Measurements from ENCODE around the gene CD27. TPM values are rescaled to one million over a fixed set of nuclear protein-coding genes. Genes with fewer than 3 reads are reported as not detected.
A peak's percentile ranks its signal among the peaks of the same experiment; 100 is the strongest.
"Not testable (repeated sequence)": the region's sequence is repeated elsewhere in the genome, so short reads cannot be mapped to it uniquely, and the experiment has no call there.

Gene CD27
- total RNA-seq, 1 donor from 2014 or later = not detected

- Mint-ChIP-seq H3K4me1 (ENCODE audit: low read depth, unreplicated experiment) (peaks cover 13% of the 10 kb centered on the region), H3K27me3 (ENCODE audit: unreplicated experiment) (peaks cover 5% of the 10 kb centered on the region), H3K9me3 (ENCODE audit: unreplicated experiment) (peaks cover 3% of the 10 kb centered on the region), H3K27ac (ENCODE audit: unreplicated experiment) (peak overlapping the region; percentile 56), H3K36me3 (ENCODE audit: unreplicated experiment) (no peaks in the 10 kb centered on the region), H3K4me3 (ENCODE audit: unreplicated experiment) (peak overlapping the region; percentile 94)
- DNase-seq = no peak
- no peak for TF ChIP-seq CTCF (IDR thresholded peaks at IDR 0.05; ENCODE audit: partially characterized antibody, unreplicated experiment)
Measured at GRCh38 chr12:6494258-6494743, 49.5 kb downstream of the CD27 start.

- H3K36me3 Mint-ChIP-seq (ENCODE audit: unreplicated experiment) = no peaks in the 10 kb centered on the region
- no peak overlapping the region for H3K27ac Mint-ChIP-seq (ENCODE audit: unreplicated experiment)
- peaks cover 13% of the 10 kb centered on the region for H3K4me1 Mint-ChIP-seq (ENCODE audit: low read depth, unreplicated experiment)
- no peak for DNase-seq
- peak overlapping the region; percentile 94 for H3K4me3 Mint-ChIP-seq (ENCODE audit: unreplicated experiment)
- no peak for TF ChIP-seq CTCF (IDR thresholded peaks at IDR 0.05; ENCODE audit: partially characterized antibody, unreplicated experiment)
- peaks cover 5% of the 10 kb centered on the region for H3K27me3 Mint-ChIP-seq (ENCODE audit: unreplicated experiment)
- H3K9me3 Mint-ChIP-seq (ENCODE audit: unreplicated experiment) = peaks cover 3% of the 10 kb centered on the region
Measured at GRCh38 chr12:6494968-6495367, 50.2 kb downstream of the CD27 start.

GRCh38 chr12:6497291-6497690 is 52.5 kb downstream of the CD27 start:
- H3K27me3 Mint-ChIP-seq (ENCODE audit: unreplicated experiment); H3K36me3 Mint-ChIP-seq (ENCODE audit: unreplicated experiment); H3K27ac Mint-ChIP-seq (ENCODE audit: unreplicated experiment); H3K9me3 Mint-ChIP-seq (ENCODE audit: unreplicated experiment); H3K4me3 Mint-ChIP-seq (ENCODE audit: unreplicated experiment); DNase-seq: not testable (repeated sequence)
- peaks cover 11% of the 10 kb centered on the region for H3K4me1 Mint-ChIP-seq (ENCODE audit: low read depth, unreplicated experiment)

- Mint-ChIP-seq H3K27ac (ENCODE audit: unreplicated experiment) (no peak overlapping the region), H3K27me3 (ENCODE audit: unreplicated experiment) (no peaks in the 10 kb centered on the region), H3K36me3 (ENCODE audit: unreplicated experiment) (no peaks in the 10 kb centered on the region), H3K4me3 (ENCODE audit: unreplicated experiment) (no peak overlapping the region), H3K4me1 (ENCODE audit: low read depth, unreplicated experiment) (no peaks in the 10 kb centered on the region), H3K9me3 (ENCODE audit: unreplicated experiment) (no peaks in the 10 kb centered on the region)
- DNase-seq = no peak
- no peak for TF ChIP-seq CTCF (IDR thresholded peaks at IDR 0.05; ENCODE audit: partially characterized antibody, unreplicated experiment)
Measured at GRCh38 chr12:6500466-6500865, 55.7 kb downstream of the CD27 start.

Other genes with a start within 250 kb of the CD27 start
- 17.6 TPM for gene CD9, start 244.6 kb upstream of the CD27 start, total RNA-seq (ENCODE audit: unreplicated experiment)
- not detected for gene PLEKHG6, start 134.3 kb upstream of the CD27 start, total RNA-seq (ENCODE audit: unreplicated experiment)
- gene TNFRSF1A, start 102.9 kb upstream of the CD27 start, total RNA-seq (ENCODE audit: unreplicated experiment) = 7.4 TPM
- 0.74 TPM for gene SCNN1A, start 69.4 kb upstream of the CD27 start, total RNA-seq (ENCODE audit: unreplicated experiment)
- not detected for gene LTBR, start 60.8 kb upstream of the CD27 start, total RNA-seq (ENCODE audit: unreplicated experiment)
- gene TAPBPL, start 7.1 kb downstream of the CD27 start, total RNA-seq (ENCODE audit: unreplicated experiment) = 0.96 TPM
- 14.0 TPM for gene VAMP1, start 25.7 kb downstream of the CD27 start, total RNA-seq (ENCODE audit: unreplicated experiment)
- 138 TPM for gene MRPL51, start 48.3 kb downstream of the CD27 start, total RNA-seq (ENCODE audit: unreplicated experiment)
- gene NCAPD2, start 49.1 kb downstream of the CD27 start, total RNA-seq (ENCODE audit: unreplicated experiment) = 29.3 TPM
- 2,124 TPM for gene GAPDH, start 89.6 kb downstream of the CD27 start, total RNA-seq (ENCODE audit: unreplicated experiment)
- 50.3 TPM for gene IFFO1, start 111.1 kb downstream of the CD27 start, total RNA-seq (ENCODE audit: unreplicated experiment)
- gene NOP2, start 123.3 kb downstream of the CD27 start, total RNA-seq (ENCODE audit: unreplicated experiment) = 53.5 TPM
- 957 TPM for gene CHD4, start 162.4 kb downstream of the CD27 start, total RNA-seq (ENCODE audit: unreplicated experiment)
- gene LPAR5, start 191.0 kb downstream of the CD27 start, total RNA-seq (ENCODE audit: unreplicated experiment) = not detected
- gene ACRBP, start 202.5 kb downstream of the CD27 start, total RNA-seq (ENCODE audit: unreplicated experiment) = 2.5 TPM
- 76.9 TPM for gene ING4, start 218.2 kb downstream of the CD27 start, total RNA-seq (ENCODE audit: unreplicated experiment)
- 83.2 TPM for gene ZNF384, start 244.4 kb downstream of the CD27 start, total RNA-seq (ENCODE audit: unreplicated experiment)